ENCODE results near the gene RPRD1B. TPM values are rescaled to one million over a fixed set of nuclear protein-coding genes. Genes with fewer than 3 reads are reported as not detected.

Gene RPRD1B
- total and polyA plus RNA-seq, 2 experiments from 2014 or later: 16.5 to 28.0 TPM

- peak overlapping the region; percentile 48 for H3K4me2 ChIP-seq
- DNase-seq (ENCODE audit: low spot score): no peak
- no peaks in the 10 kb centered on the region for H3K9me2 ChIP-seq (replicated peaks; ENCODE audit: insufficient read depth)
- no peaks in the 10 kb centered on the region for H3K36me3 ChIP-seq (replicated peaks; ENCODE audit: insufficient read depth, low read depth)
- H2AFZ ChIP-seq: no peak overlapping the region
- H3K27ac ChIP-seq: no peak overlapping the region
- peaks cover 7% of the 10 kb centered on the region for H4K20me1 ChIP-seq (ENCODE audit: insufficient read depth, poor library complexity, severe bottlenecking)
- H3K9me3 ChIP-seq (ENCODE audit: low read depth): no peaks in the 10 kb centered on the region
- WGBS (ENCODE audit: low lambda C conversion rate, missing lambda C conversion rate): 98% methylated on average over 5 of the region's 5 CpGs
- TF ChIP-seq EZH2phosphoT487 (IDR thresholded peaks at IDR 0.05; ENCODE audit: low read depth, severe bottlenecking, unreplicated experiment): no peak
- no peak for TF ChIP-seq EZH2 (IDR thresholded peaks at IDR 0.05; ENCODE audit: borderline replicate concordance)
- TF ChIP-seq, protein P1, sequence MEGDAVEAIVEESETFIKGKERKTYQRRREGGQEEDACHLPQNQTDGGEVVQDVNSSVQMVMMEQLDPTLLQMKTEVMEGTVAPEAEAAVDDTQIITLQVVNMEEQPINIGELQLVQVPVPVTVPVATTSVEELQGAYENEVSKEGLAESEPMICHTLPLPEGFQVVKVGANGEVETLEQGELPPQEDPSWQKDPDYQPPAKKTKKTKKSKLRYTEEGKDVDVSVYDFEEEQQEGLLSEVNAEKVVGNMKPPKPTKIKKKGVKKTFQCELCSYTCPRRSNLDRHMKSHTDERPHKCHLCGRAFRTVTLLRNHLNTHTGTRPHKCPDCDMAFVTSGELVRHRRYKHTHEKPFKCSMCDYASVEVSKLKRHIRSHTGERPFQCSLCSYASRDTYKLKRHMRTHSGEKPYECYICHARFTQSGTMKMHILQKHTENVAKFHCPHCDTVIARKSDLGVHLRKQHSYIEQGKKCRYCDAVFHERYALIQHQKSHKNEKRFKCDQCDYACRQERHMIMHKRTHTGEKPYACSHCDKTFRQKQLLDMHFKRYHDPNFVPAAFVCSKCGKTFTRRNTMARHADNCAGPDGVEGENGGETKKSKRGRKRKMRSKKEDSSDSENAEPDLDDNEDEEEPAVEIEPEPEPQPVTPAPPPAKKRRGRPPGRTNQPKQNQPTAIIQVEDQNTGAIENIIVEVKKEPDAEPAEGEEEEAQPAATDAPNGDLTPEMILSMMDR (IDR thresholded peaks at IDR 0.05; ENCODE audit: poor library complexity): no peak
- no peaks in the 10 kb centered on the region for H3K27me3 ChIP-seq
- peaks cover 93% of the 10 kb centered on the region for H3K79me2 ChIP-seq
- H3K4me3 ChIP-seq: no peak overlapping the region
- H3K4me1 ChIP-seq (ENCODE audit: insufficient read depth): peaks cover 29% of the 10 kb centered on the region
Observed at GRCh38 chr20:38036366-38036765, 2.8 kb downstream of the RPRD1B start.

GRCh38 chr20:38040276-38040675 lies 6.7 kb downstream of the RPRD1B start:
- H3K9me3 ChIP-seq (ENCODE audit: low read depth): no peaks in the 10 kb centered on the region
- H3K79me2 ChIP-seq: peaks cover 97% of the 10 kb centered on the region
- 100% methylated on average over 1 of the region's 1 CpG for WGBS (ENCODE audit: low lambda C conversion rate, missing lambda C conversion rate)
- H3K4me3 ChIP-seq: no peak overlapping the region
- TF ChIP-seq EZH2phosphoT487 (IDR thresholded peaks at IDR 0.05; ENCODE audit: low read depth, severe bottlenecking, unreplicated experiment) (no peak), EZH2 (IDR thresholded peaks at IDR 0.05; ENCODE audit: borderline replicate concordance) (no peak)
- TF ChIP-seq, protein P1 (IDR thresholded peaks at IDR 0.05; ENCODE audit: poor library complexity): no peak
- H3K4me1 ChIP-seq (ENCODE audit: insufficient read depth): peaks cover 12% of the 10 kb centered on the region
- no peaks in the 10 kb centered on the region for H3K27me3 ChIP-seq
- no peak overlapping the region for H3K27ac ChIP-seq
- H3K4me2 ChIP-seq: no peak overlapping the region
- H3K9me2 ChIP-seq (replicated peaks; ENCODE audit: insufficient read depth): no peaks in the 10 kb centered on the region
- no peak for DNase-seq (ENCODE audit: low spot score)
- H3K36me3 ChIP-seq (replicated peaks; ENCODE audit: insufficient read depth, low read depth): no peaks in the 10 kb centered on the region
- H2AFZ ChIP-seq: no peak overlapping the region
- peaks cover 10% of the 10 kb centered on the region for H4K20me1 ChIP-seq (ENCODE audit: insufficient read depth, poor library complexity, severe bottlenecking)

GRCh38 chr20:38043512-38044300 lies 10.2 kb downstream of the RPRD1B start:
- DNase-seq (ENCODE audit: low spot score): peak; percentile 32
- H3K36me3 ChIP-seq (replicated peaks; ENCODE audit: insufficient read depth, low read depth): no peaks in the 10 kb centered on the region
- no peak overlapping the region for H3K4me2 ChIP-seq
- H3K9me3 ChIP-seq (ENCODE audit: low read depth): no peaks in the 10 kb centered on the region
- no peak overlapping the region for H3K27ac ChIP-seq
- H3K79me2 ChIP-seq: peaks cover 95% of the 10 kb centered on the region
- TF ChIP-seq EZH2phosphoT487 (IDR thresholded peaks at IDR 0.05; ENCODE audit: low read depth, severe bottlenecking, unreplicated experiment): no peak
- TF ChIP-seq, protein P1 (IDR thresholded peaks at IDR 0.05; ENCODE audit: poor library complexity): no peak
- no peaks in the 10 kb centered on the region for H3K4me1 ChIP-seq (ENCODE audit: insufficient read depth)
- no peaks in the 10 kb centered on the region for H3K27me3 ChIP-seq
- H4K20me1 ChIP-seq (ENCODE audit: insufficient read depth, poor library complexity, severe bottlenecking): peaks cover 7% of the 10 kb centered on the region
- H3K9me2 ChIP-seq (replicated peaks; ENCODE audit: insufficient read depth): no peaks in the 10 kb centered on the region
- H2AFZ ChIP-seq: no peak overlapping the region
- 94% methylated on average over 10 of the region's 10 CpGs for WGBS (ENCODE audit: low lambda C conversion rate, missing lambda C conversion rate)
- H3K4me3 ChIP-seq: no peak overlapping the region
